CD8-positive, alpha-beta memory T cell (primary cell): ENCODE data around the gene ATAD3B. TPM values are rescaled to one million over a fixed set of nuclear protein-coding genes. Genes with fewer than 3 reads are reported as not detected.
A peak's percentile ranks its signal among the peaks of the same experiment; 100 is the strongest.
"Not testable (repeated sequence)": the region's sequence is repeated elsewhere in the genome, so short reads cannot be mapped to it uniquely, and the experiment has no call there.

Experiments
- CTCF ChIA-PET: fragments of 350-600 bp; sonication (Branson Sonifier 250); formaldehyde crosslinking; loops from one replicate; lab custom pipeline; 2021; ENCODE audit warnings: antibody characterized with exemption; lab: Charles Lee
- POLR2A ChIA-PET: fragments of 350-600 bp; sonication (Branson Sonifier 250); formaldehyde crosslinking; loops from one replicate; lab custom pipeline; 2021; ENCODE audit warnings: antibody characterized with exemption; lab: Charles Lee
- DNase-seq, 5 donors: peaks; one replicate each; pipeline versions ENCODE4 v3.0.0 to v3.0.0-alpha.2; 2020 to 2022; ENCODE audit warnings: mixed read lengths in 1 of 5
- H3K27ac ChIP-seq: one replicate; pipeline ENCODE4 v1.7.0; 2013; ENCODE audit warnings: low read depth, mild to moderate bottlenecking, low read length, moderate library complexity
- H3K27me3 ChIP-seq: 2 replicates; pipeline ENCODE4 v1.7.0; 2013; ENCODE audit warnings: low read length, mild to moderate bottlenecking; ENCODE audit not compliant: insufficient read depth, poor library complexity, severe bottlenecking
- H3K36me3 ChIP-seq: 2 replicates; pipeline ENCODE4 v1.7.0; 2013; ENCODE audit warnings: mild to moderate bottlenecking, low read length, moderate library complexity; ENCODE audit not compliant: insufficient read depth
- H3K4me1 ChIP-seq: 2 replicates; pipeline ENCODE4 v1.7.0; 2013; ENCODE audit warnings: mild to moderate bottlenecking, low read length, moderate library complexity; ENCODE audit not compliant: insufficient read depth
- H3K4me3 ChIP-seq: 2 replicates; pipeline ENCODE4 v1.7.0; 2013; ENCODE audit warnings: mild to moderate bottlenecking, low read length
- H3K9me3 ChIP-seq: 2 replicates; pipeline ENCODE4 v1.7.0; 2013; ENCODE audit warnings: mild to moderate bottlenecking, low read length
- H3K27ac Mint-ChIP-seq, 8 donors: one replicate each; pipeline ENCODE4 v1.8.0; 2020 to 2021; ENCODE audit warnings: mixed read lengths in 8 of 8, mild to moderate bottlenecking in 6 of 8, inconsistent platforms in 3 of 8, moderate library complexity in 3 of 8
- H3K27me3 Mint-ChIP-seq, 2 donors: one replicate each; pipeline ENCODE4 v1.8.0; 2020 to 2021; ENCODE audit warnings: mixed read lengths in 2 of 2, mild to moderate bottlenecking in 1 of 2, moderate library complexity in 1 of 2
- H3K36me3 Mint-ChIP-seq, 3 donors: one replicate each; pipeline ENCODE4 v1.8.0; 2020 to 2021; ENCODE audit warnings: mixed read lengths in 3 of 3, inconsistent platforms in 1 of 3, mild to moderate bottlenecking in 1 of 3
- H3K4me1 Mint-ChIP-seq, 3 donors: one replicate each; pipeline ENCODE4 v1.8.0; 2020 to 2021; ENCODE audit warnings: mixed read lengths in 3 of 3, inconsistent platforms in 1 of 3, mild to moderate bottlenecking in 1 of 3
- H3K4me3 Mint-ChIP-seq, 7 donors: one replicate each; pipeline ENCODE4 v1.8.0; 2020 to 2021; ENCODE audit warnings: mixed read lengths in 7 of 7, mild to moderate bottlenecking in 6 of 7, moderate library complexity in 4 of 7, inconsistent platforms in 2 of 7
- H3K9me3 Mint-ChIP-seq, 5 donors: one replicate each; pipeline ENCODE4 v1.8.0; 2020 to 2022; ENCODE audit warnings: mixed read lengths in 5 of 5, mild to moderate bottlenecking in 3 of 5, moderate library complexity in 2 of 5, inconsistent platforms in 1 of 5
- polyA plus RNA-seq: library from polyadenylated mRNA; unstranded; fragments of 300-500 nt; fragmentation: Illumina TruSeq; gene quantifications from one replicate; pipeline ENCODE4 v1.2.3, GENCODE V29; 2021
- total RNA-seq, 2 experiments: library from RNA; stranded (reverse); gene quantifications; one replicate each; pipeline ENCODE4 v1.2.3, GENCODE V29; 2021

ATAD3B gene
- total and polyA plus RNA-seq, 3 experiments from 2014 or later = 7.9 to 86.6 (median 81.6) TPM

DNA sequence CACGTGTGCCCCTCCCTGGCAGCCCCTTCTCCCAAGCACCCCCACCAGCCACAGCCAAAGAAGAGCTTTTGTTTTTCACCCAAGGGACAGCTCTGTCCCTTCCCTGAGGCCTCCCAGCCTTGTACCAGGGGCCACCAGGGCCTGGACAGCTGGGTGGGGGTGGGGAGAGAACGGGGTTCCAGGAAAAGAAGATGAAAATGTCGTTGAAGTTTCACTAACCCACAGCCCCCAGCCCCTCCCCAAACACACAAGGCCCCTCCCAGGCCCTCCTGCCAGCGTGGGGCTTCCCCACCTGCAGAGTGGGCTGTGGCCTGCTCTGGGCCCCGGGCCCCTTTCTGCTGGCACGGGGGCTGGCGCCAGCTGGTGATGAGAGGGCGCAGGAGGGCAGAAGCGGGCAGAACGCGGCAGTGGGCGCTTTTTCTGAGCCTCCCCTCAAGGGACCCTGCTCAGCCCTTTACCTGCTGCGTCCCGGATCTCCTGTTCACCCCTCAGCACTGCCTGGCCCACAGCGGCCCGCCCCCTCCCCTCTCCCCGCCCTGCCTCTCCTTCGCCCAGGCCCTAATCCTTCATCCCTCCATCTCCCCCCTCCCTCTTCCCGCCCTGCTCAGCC is 45.0 kb upstream of the ATAD3B start:
- CTCF ChIA-PET = no interaction called here
- H3K9me3 Mint-ChIP-seq = no peaks in the 10 kb centered on the region
- H3K4me3 ChIP-seq = no peak overlapping the region
- H3K9me3 ChIP-seq = no peaks in the 10 kb centered on the region
- no peak overlapping the region for H3K27ac Mint-ChIP-seq
- H3K4me1 ChIP-seq = no peaks in the 10 kb centered on the region
- H3K27ac ChIP-seq = no peak overlapping the region
- POLR2A ChIA-PET = interaction anchor here (0.6 kb wide), 2 partner anchors 20 to 468 kb away, joined by 3 to 4 read pairs; partner anchors contain the start of genes MRPL20 and NOC2L
- H3K4me1 Mint-ChIP-seq = peaks cover 3 to 13% (median 5%) of the 10 kb centered on the region in 3 donors
- no peaks in the 10 kb centered on the region for H3K27me3 ChIP-seq
- no peaks in the 10 kb centered on the region for H3K36me3 ChIP-seq
- H3K36me3 Mint-ChIP-seq = no peaks in the 10 kb centered on the region
- peaks cover 31 to 40% of the 10 kb centered on the region in 2 donors for H3K27me3 Mint-ChIP-seq
- peak overlapping the region in 1 of 7 donors; percentile 48 for H3K4me3 Mint-ChIP-seq
- DNase-seq = no peak

GRCh38 chr1:1427106-1427819 is 44.3 kb upstream of the ATAD3B start:
- Histone ChIP-seq H3K27me3 (no peaks in the 10 kb centered on the region), H3K27ac (no peak overlapping the region), H3K9me3 (no peaks in the 10 kb centered on the region), H3K4me3 (no peak overlapping the region), H3K36me3 (no peaks in the 10 kb centered on the region), H3K4me1 (no peaks in the 10 kb centered on the region)
- H3K36me3 Mint-ChIP-seq = no peaks in the 10 kb centered on the region
- ChIA-PET CTCF (no interaction called here), POLR2A (no interaction called here)
- H3K4me3 Mint-ChIP-seq = no peak overlapping the region
- no peak for DNase-seq
- H3K4me1 Mint-ChIP-seq = peaks cover 3 to 13% (median 5%) of the 10 kb centered on the region in 3 donors
- H3K27me3 Mint-ChIP-seq = peaks cover 31 to 37% of the 10 kb centered on the region in 2 donors
- H3K27ac Mint-ChIP-seq = no peak overlapping the region
- H3K9me3 Mint-ChIP-seq = no peaks in the 10 kb centered on the region

DNA sequence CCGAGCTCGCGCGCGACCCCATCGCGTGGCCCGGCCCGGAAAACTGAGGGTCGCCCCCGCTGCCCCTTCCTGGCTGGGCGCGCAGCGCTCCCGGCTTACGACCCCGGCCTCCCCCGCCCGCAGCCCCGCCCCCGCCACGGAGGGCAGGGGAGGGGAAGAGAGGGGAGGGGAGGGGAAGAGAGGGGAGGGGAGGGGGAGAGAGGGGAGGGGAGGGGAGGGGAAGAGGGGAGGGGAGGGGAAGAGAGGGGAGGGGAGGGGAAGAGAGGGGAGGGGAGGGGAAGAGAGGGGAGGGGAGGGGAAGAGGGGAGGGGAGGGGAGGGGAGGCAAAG is 43.8 kb upstream of the ATAD3B start:
- Histone ChIP-seq H3K9me3 (no peaks in the 10 kb centered on the region), H3K4me3 (no peak overlapping the region), H3K4me1 (no peaks in the 10 kb centered on the region), H3K27ac (no peak overlapping the region), H3K27me3 (no peaks in the 10 kb centered on the region), H3K36me3 (no peaks in the 10 kb centered on the region)
- Mint-ChIP-seq H3K36me3 (no peaks in the 10 kb centered on the region), H3K27me3 (peaks cover 28 to 35% of the 10 kb centered on the region in 2 donors), H3K4me3 (no peak overlapping the region), H3K4me1 (peaks cover 3 to 11% (median 5%) of the 10 kb centered on the region in 3 donors), H3K27ac (no peak overlapping the region), H3K9me3 (no peaks in the 10 kb centered on the region)
- ChIA-PET POLR2A (no interaction called here), CTCF (no interaction called here)
- no peak for DNase-seq

- Mint-ChIP-seq H3K4me3 (peak overlapping the region in 4 of 7 donors; percentile 13 to 68 (median 50)), H3K36me3 (no peaks in the 10 kb centered on the region), H3K27me3 (peaks cover 24 to 31% of the 10 kb centered on the region in 2 donors), H3K27ac (peak overlapping the region in 1 of 8 donors; percentile 70), H3K9me3 (no peaks in the 10 kb centered on the region), H3K4me1 (peaks cover 3 to 7% (median 5%) of the 10 kb centered on the region in 3 donors)
- no peak for DNase-seq
- Histone ChIP-seq H3K9me3 (no peaks in the 10 kb centered on the region), H3K36me3 (no peaks in the 10 kb centered on the region), H3K27me3 (no peaks in the 10 kb centered on the region), H3K4me1 (no peaks in the 10 kb centered on the region), H3K4me3 (no peak overlapping the region), H3K27ac (no peak overlapping the region)
- CTCF ChIA-PET = interaction anchor here (1.0 to 2.1 kb wide), 2 partner anchors 12 to 14 kb away, joined by 4 to 5 read pairs; no protein-coding TSS in a partner anchor
- POLR2A ChIA-PET = no interaction called here
These were observed 43.4 kb upstream of the ATAD3B start for GRCh38 chr1:1428174-1428573.

DNA sequence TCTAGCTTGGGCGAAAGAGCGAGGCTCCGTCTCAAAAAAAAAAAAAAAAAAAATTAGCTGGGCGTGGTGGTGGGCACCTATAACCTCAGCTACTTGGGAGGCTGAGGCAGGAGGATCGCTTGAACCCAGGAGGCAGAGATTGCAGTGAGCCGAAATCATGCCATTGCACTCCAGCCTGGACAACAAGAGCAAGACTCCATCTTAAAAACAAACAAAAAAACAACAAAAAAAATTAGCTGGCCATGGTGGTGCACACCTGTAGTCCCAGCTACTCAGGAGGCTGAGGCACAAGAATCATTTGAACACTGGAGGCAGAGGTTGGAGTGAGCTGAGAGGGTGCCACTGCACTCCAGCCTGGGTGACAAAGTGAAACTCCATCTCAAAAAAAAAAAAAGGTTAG is 42.6 kb upstream of the ATAD3B start:
- CTCF ChIA-PET = interaction anchor here (1.0 to 2.1 kb wide), 2 partner anchors 11 to 15 kb away, joined by 4 to 5 read pairs; no protein-coding TSS in a partner anchor
- H3K27ac Mint-ChIP-seq, H3K36me3 ChIP-seq, H3K27me3 ChIP-seq, H3K4me1 ChIP-seq, DNase-seq, H3K27ac ChIP-seq, H3K36me3 Mint-ChIP-seq, POLR2A ChIA-PET, H3K4me1 Mint-ChIP-seq, H3K4me3 Mint-ChIP-seq, H3K4me3 ChIP-seq, H3K9me3 Mint-ChIP-seq, H3K9me3 ChIP-seq: not testable (repeated sequence)
- H3K27me3 Mint-ChIP-seq = peaks cover 23 to 29% of the 10 kb centered on the region in 2 donors

DNA sequence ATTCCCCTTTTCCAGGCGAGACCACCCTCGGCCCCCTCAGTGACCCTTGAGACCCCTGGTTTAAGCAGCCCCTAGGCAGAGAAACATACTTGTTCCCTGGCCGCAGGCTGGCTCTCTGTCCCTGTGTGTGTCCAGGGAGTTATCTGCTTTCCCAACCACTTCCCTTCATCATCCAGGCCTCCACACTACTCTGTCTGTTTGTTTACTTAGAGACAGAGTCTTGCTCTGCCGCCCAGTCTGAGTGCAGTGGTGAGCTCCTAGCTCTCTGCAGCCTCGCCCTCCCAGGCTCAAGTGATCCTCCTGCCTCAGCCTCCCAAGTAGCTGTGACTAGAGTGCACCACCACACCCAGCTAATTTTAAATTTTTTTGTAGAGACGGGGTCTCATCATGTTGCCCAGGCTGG is 41.9 kb upstream of the ATAD3B start:
- Mint-ChIP-seq H3K9me3 (no peaks in the 10 kb centered on the region), H3K36me3 (no peaks in the 10 kb centered on the region), H3K4me1 (peaks cover 3 to 7% (median 5%) of the 10 kb centered on the region in 3 donors), H3K27ac (peak overlapping the region in 1 of 8 donors; percentile 2), H3K4me3 (no peak overlapping the region), H3K27me3 (peaks cover 19 to 29% of the 10 kb centered on the region in 2 donors)
- ChIA-PET CTCF (interaction anchor here (2.1 kb wide), 1 partner anchor 11 kb away, joined by 5 read pairs; no protein-coding TSS in a partner anchor), POLR2A (no interaction called here)
- H3K4me1 ChIP-seq = no peaks in the 10 kb centered on the region
- no peak overlapping the region for H3K27ac ChIP-seq
- H3K4me3 ChIP-seq = no peak overlapping the region
- no peak for DNase-seq
- no peaks in the 10 kb centered on the region for H3K36me3 ChIP-seq
- no peaks in the 10 kb centered on the region for H3K9me3 ChIP-seq
- peaks cover 2% of the 10 kb centered on the region for H3K27me3 ChIP-seq

DNA sequence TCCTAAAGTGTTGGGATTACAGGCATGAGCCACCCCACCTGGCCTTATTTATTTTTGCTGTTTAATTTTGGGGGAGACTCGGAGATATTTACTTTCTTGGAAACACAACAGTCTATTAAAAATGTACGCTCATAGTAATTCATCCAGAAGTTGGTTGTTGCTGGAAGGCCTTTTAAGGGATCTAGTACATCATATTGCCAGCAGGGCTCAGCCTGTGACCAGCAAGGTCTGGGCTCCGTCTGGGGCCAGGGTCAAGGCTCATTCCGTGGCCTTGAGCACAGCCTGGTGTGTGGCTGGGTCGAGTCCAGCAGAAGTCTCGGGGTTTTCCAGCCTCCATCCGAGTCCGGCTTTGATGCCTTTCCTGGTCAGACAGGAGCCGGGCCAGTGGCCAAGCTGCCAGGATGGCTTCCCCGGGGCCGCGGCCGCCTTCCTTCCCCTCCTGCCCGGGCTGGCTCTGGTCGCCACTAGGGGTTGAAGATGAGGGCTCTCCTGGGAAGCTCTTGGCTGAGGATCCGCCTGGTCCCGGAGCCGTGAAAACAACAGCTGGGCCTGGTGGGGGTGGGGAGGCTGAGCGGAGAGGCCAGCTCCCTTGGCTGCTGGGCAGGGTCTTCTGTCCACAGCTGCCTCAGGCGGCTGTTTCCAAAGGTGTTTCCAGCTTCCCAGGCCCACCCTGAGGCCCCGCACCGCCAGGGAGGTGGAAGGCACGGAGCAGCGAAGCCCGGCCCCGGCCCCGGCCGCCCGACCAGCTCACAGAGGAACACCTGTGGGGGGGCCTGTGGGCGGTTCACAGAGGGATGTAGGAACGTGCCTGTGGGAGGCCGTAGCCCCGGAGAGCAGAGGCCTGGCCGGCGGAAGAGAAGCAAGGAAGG is 41.2 kb upstream of the ATAD3B start:
- POLR2A ChIA-PET = no interaction called here
- Mint-ChIP-seq H3K27ac (no peak overlapping the region), H3K4me1 (peaks cover 3 to 11% (median 5%) of the 10 kb centered on the region in 3 donors), H3K27me3 (peaks cover 15 to 28% of the 10 kb centered on the region in 2 donors), H3K36me3 (no peaks in the 10 kb centered on the region), H3K4me3 (no peak overlapping the region), H3K9me3 (no peaks in the 10 kb centered on the region)
- Histone ChIP-seq H3K27ac (no peak overlapping the region), H3K4me1 (no peaks in the 10 kb centered on the region), H3K4me3 (no peak overlapping the region), H3K27me3 (peaks cover 8% of the 10 kb centered on the region), H3K36me3 (no peaks in the 10 kb centered on the region), H3K9me3 (no peaks in the 10 kb centered on the region)
- DNase-seq = no peak
- CTCF ChIA-PET = interaction anchor here (0.6 to 2.1 kb wide), 2 partner anchors 10 kb away, joined by 3 to 5 read pairs; no protein-coding TSS in a partner anchor
